ENCODE results near the gene DLG2. TPM values are rescaled to one million over a fixed set of nuclear protein-coding genes. Genes with fewer than 3 reads are reported as not detected.
"Not testable (repeated sequence)": the region's sequence is repeated elsewhere in the genome, so short reads cannot be mapped to it uniquely, and the experiment has no call there.

DLG2 gene
- total RNA-seq, 1 experiment from 2014 or later = not detected

GRCh38 chr11:83764643-83765042, 1862.5 kb downstream of the DLG2 start:
- no peak for DNase-seq (ENCODE audit: low read depth, low spot score)
- in situ Hi-C loops (cut with HindIII; ENCODE audit: low pct_unique_long_range_greater_than_20kb, low sequenced_read_pairs) = no loop called here

GRCh38 chr11:83760932-83761331, 1866.2 kb downstream of the DLG2 start:
- in situ Hi-C loops (cut with HindIII; ENCODE audit: low pct_unique_long_range_greater_than_20kb, low sequenced_read_pairs) = no loop called here

GRCh38 chr11:83759148-83759547, 1868.0 kb downstream of the DLG2 start:
- no peak for DNase-seq (ENCODE audit: low read depth, low spot score)
- in situ Hi-C loops (cut with HindIII; ENCODE audit: low pct_unique_long_range_greater_than_20kb, low sequenced_read_pairs) = no loop called here

More at GRCh38 chr11:83760932-83761331, 1866.2 kb downstream of the DLG2 start:
- DNase-seq (ENCODE audit: low read depth, low spot score) = no peak

- in situ Hi-C loops (cut with HindIII; ENCODE audit: low pct_unique_long_range_greater_than_20kb, low sequenced_read_pairs) = no loop called here
- DNase-seq (ENCODE audit: low read depth, low spot score) = no peak
Measured at GRCh38 chr11:83751041-83751440, 1876.1 kb downstream of the DLG2 start.

- in situ Hi-C loops (cut with HindIII; ENCODE audit: low pct_unique_long_range_greater_than_20kb, low sequenced_read_pairs) = no loop called here
Measured at GRCh38 chr11:83746921-83747585, 1880.1 kb downstream of the DLG2 start.

GRCh38 chr11:83744620-83745192, 1882.4 kb downstream of the DLG2 start:
- in situ Hi-C loops (cut with HindIII; ENCODE audit: low pct_unique_long_range_greater_than_20kb, low sequenced_read_pairs) = no loop called here
- no peak for DNase-seq (ENCODE audit: low read depth, low spot score)

More at GRCh38 chr11:83746921-83747585, 1880.1 kb downstream of the DLG2 start:
- DNase-seq (ENCODE audit: low read depth, low spot score) = no peak

- in situ Hi-C loops (cut with HindIII; ENCODE audit: low pct_unique_long_range_greater_than_20kb, low sequenced_read_pairs) = no loop called here
- no peak for DNase-seq (ENCODE audit: low read depth, low spot score)
Measured at GRCh38 chr11:83736684-83737083, 1890.5 kb downstream of the DLG2 start.

GRCh38 chr11:83734120-83734519, 1893.0 kb downstream of the DLG2 start:
- in situ Hi-C loops (cut with HindIII; ENCODE audit: low pct_unique_long_range_greater_than_20kb, low sequenced_read_pairs) = no loop called here
- no peak for DNase-seq (ENCODE audit: low read depth, low spot score)

GRCh38 chr11:83731288-83731687, 1895.9 kb downstream of the DLG2 start:
- in situ Hi-C loops (cut with HindIII; ENCODE audit: low pct_unique_long_range_greater_than_20kb, low sequenced_read_pairs); DNase-seq (ENCODE audit: low read depth, low spot score): not testable (repeated sequence)

GRCh38 chr11:83728281-83728680, 1898.9 kb downstream of the DLG2 start:
- no peak for DNase-seq (ENCODE audit: low read depth, low spot score)
- in situ Hi-C loops (cut with HindIII; ENCODE audit: low pct_unique_long_range_greater_than_20kb, low sequenced_read_pairs) = no loop called here

- no peak for DNase-seq (ENCODE audit: low read depth, low spot score)
- in situ Hi-C loops (cut with HindIII; ENCODE audit: low pct_unique_long_range_greater_than_20kb, low sequenced_read_pairs) = no loop called here
Measured at GRCh38 chr11:83727251-83727650, 1899.9 kb downstream of the DLG2 start.

- no peak for DNase-seq (ENCODE audit: low read depth, low spot score)
- in situ Hi-C loops (cut with HindIII; ENCODE audit: low pct_unique_long_range_greater_than_20kb, low sequenced_read_pairs) = no loop called here
Measured at GRCh38 chr11:83726316-83726715, 1900.8 kb downstream of the DLG2 start.

- in situ Hi-C loops (cut with HindIII; ENCODE audit: low pct_unique_long_range_greater_than_20kb, low sequenced_read_pairs) = no loop called here
- no peak for DNase-seq (ENCODE audit: low read depth, low spot score)
Measured at GRCh38 chr11:83725728-83726127, 1901.4 kb downstream of the DLG2 start.

GRCh38 chr11:83725269-83725560, 1901.9 kb downstream of the DLG2 start:
- in situ Hi-C loops (cut with HindIII; ENCODE audit: low pct_unique_long_range_greater_than_20kb, low sequenced_read_pairs) = no loop called here
- no peak for DNase-seq (ENCODE audit: low read depth, low spot score)

- peak; percentile 51 for DNase-seq (ENCODE audit: low read depth, low spot score)
- in situ Hi-C loops (cut with HindIII; ENCODE audit: low pct_unique_long_range_greater_than_20kb, low sequenced_read_pairs) = no loop called here
Measured at GRCh38 chr11:83723999-83724398, 1903.1 kb downstream of the DLG2 start.

- in situ Hi-C loops (cut with HindIII; ENCODE audit: low pct_unique_long_range_greater_than_20kb, low sequenced_read_pairs) = no loop called here
Measured at GRCh38 chr11:83722392-83723119, 1904.6 kb downstream of the DLG2 start.

GRCh38 chr11:83721263-83721662, 1905.9 kb downstream of the DLG2 start:
- no peak for DNase-seq (ENCODE audit: low read depth, low spot score)
- in situ Hi-C loops (cut with HindIII; ENCODE audit: low pct_unique_long_range_greater_than_20kb, low sequenced_read_pairs) = no loop called here

More at GRCh38 chr11:83722392-83723119, 1904.6 kb downstream of the DLG2 start:
- DNase-seq (ENCODE audit: low read depth, low spot score) = no peak

- DNase-seq (ENCODE audit: low read depth, low spot score) = no peak
- in situ Hi-C loops (cut with HindIII; ENCODE audit: low pct_unique_long_range_greater_than_20kb, low sequenced_read_pairs) = no loop called here
Measured at GRCh38 chr11:83720675-83721074, 1906.5 kb downstream of the DLG2 start.

GRCh38 chr11:83717537-83717936, 1909.6 kb downstream of the DLG2 start:
- DNase-seq (ENCODE audit: low read depth, low spot score) = no peak
- in situ Hi-C loops (cut with HindIII; ENCODE audit: low pct_unique_long_range_greater_than_20kb, low sequenced_read_pairs) = no loop called here
